ENCODE data around the gene ZNF497. TPM values are rescaled to one million over a fixed set of nuclear protein-coding genes. Genes with fewer than 3 reads are reported as not detected.
A peak's percentile ranks its signal among the peaks of the same experiment; 100 is the strongest.

ZNF497 gene
- total and polyA plus RNA-seq, 10 of the 15 experiments (the other 5 are each of a cell fraction or from before 2014, with no cell fraction given) = 0.09 to 0.82 (median 0.28) TPM

GRCh38 chr19:58305932-58306323, 56.6 kb downstream of the ZNF497 start:
- peaks cover under 1% of the 10 kb centered on the region; the same call in 1 of the 3 replicates for H3K9me3 ChIP-seq (replicated peaks; ENCODE audit: control insufficient read depth, insufficient read depth, low read length)
- H2AFZ ChIP-seq (ENCODE audit: control insufficient read depth, low read depth, low read length) = peak overlapping the region; percentile 78
- H3K4me1 ChIP-seq (ENCODE audit: control insufficient read depth, insufficient read depth, low read length) = 0 out of 2 replicates have a peak, but pooled peaks cover 3% of the 10 kb centered on the region
- peak; percentile 53 for ATAC-seq
- no peak for DNase-seq (ENCODE audit: low read depth, low spot score)
- in situ Hi-C loops (cut with MboI) (no loop called here), intact Hi-C loops (cut with micrococcal nuclease; ENCODE audit: unreplicated experiment) (loop anchor here (2.0 to 10.0 kb wide), 2 partner anchors 21 to 81 kb away; partner anchors contain the start of genes ZNF544 and ZSCAN22)
- FAIRE-seq = peak; percentile 74
- ChIA-PET SMC1A (ENCODE audit: uncharacterized antibody, unreplicated experiment) (interaction anchor here (0.8 to 1.8 kb wide), 5 partner anchors 9 to 123 kb away, joined by 3 to 5 read pairs (median 4); partner anchors contain the start of gene ZNF274), RAD21 (ENCODE audit: unreplicated experiment) (interaction anchor here (1.5 kb wide), 1 partner anchor 20 kb away, joined by 6 read pairs; the partner anchor contains the start of gene ZSCAN22), CTCF (interaction anchor here (1.1 kb wide), 1 partner anchor 77 kb away, joined by 3 read pairs; the partner anchor contains the start of gene ZNF544), POLR2A (interaction anchor here (0.5 to 2.0 kb wide), 7 partner anchors 9 to 223 kb away, joined by 3 to 7 read pairs (median 3); partner anchors contain the start of genes ZNF8 and ZSCAN22)
- peaks cover 24% of the 10 kb centered on the region for H3K79me2 ChIP-seq (ENCODE audit: control insufficient read depth, insufficient read depth, low read length)
- peak overlapping the region; percentile 97 for H3K4me3 ChIP-seq
- peak overlapping the region; percentile 73 for H3K9ac ChIP-seq (ENCODE audit: control insufficient read depth, insufficient read depth, low read length)
- H3K27me3 ChIP-seq (replicated peaks in 1 of 2; ENCODE audit: control insufficient read depth in 2 of 2, insufficient read depth in 2 of 2, low read length in 1 of 2) = no peaks in the 10 kb centered on the region
- H3K27ac ChIP-seq (ENCODE audit: control insufficient read depth, insufficient read depth) = peak overlapping the region; percentile 92
- peaks cover 0 to 18% of the 10 kb centered on the region in 2 experiments; a peak in 3 of 4 replicates for H3K36me3 ChIP-seq (ENCODE audit: control insufficient read depth in 2 of 2, insufficient read depth in 2 of 2, low read length in 1 of 2)
- TF ChIP-seq KAT2A (conservative IDR thresholded peaks at IDR 0.05; ENCODE audit: control insufficient read depth, low read depth, low read length) (no peak), SMARCA5 (IDR thresholded peaks at IDR 0.05) (no peak), JUNB (IDR thresholded peaks at IDR 0.05) (no peak), SIX5 (IDR thresholded peaks at IDR 0.05; ENCODE audit: low read depth, low read length, severe bottlenecking) (no peak), POLR2A (IDR thresholded peaks at IDR 0.05; ENCODE audit: low read depth, low read length) (no peak), ASH2L (IDR thresholded peaks at IDR 0.05; ENCODE audit: borderline replicate concordance, low read depth) (no peak), CBX3 (IDR thresholded peaks at IDR 0.05; ENCODE audit: borderline replicate concordance, low read depth) (no peak), PAX5 (IDR thresholded peaks at IDR 0.05; ENCODE audit: borderline replicate concordance, low read depth, low read length) (no peak), E4F1 (IDR thresholded peaks at IDR 0.05; ENCODE audit: borderline replicate concordance, partially characterized antibody) (no peak), YBX1 (IDR thresholded peaks at IDR 0.05) (no peak), CHD2 (IDR thresholded peaks at IDR 0.05; ENCODE audit: borderline replicate concordance, low read depth, low read length) (no peak)
- no peaks in the 10 kb centered on the region for H4K20me1 ChIP-seq (ENCODE audit: control insufficient read depth, insufficient read depth)
- 6% methylated on average over 12 of the region's 12 CpGs for WGBS (ENCODE audit: insufficient coverage, insufficient replicate concordance, low lambda C conversion rate, missing lambda C conversion rate)
- no TSS peak for BruUV-seq (replicated peaks)
- peak overlapping the region; percentile 84 for H3K4me2 ChIP-seq (ENCODE audit: control insufficient read depth, insufficient read depth)

Measured in GM12878 (cell line).